ENCODE measurements around the gene FAM136A. TPM values are rescaled to one million over a fixed set of nuclear protein-coding genes. Genes with fewer than 3 reads are reported as not detected.

Gene FAM136A
- total and polyA plus RNA-seq, 8 donors: 5.3 to 49.8 (median 36.3) TPM

DNA sequence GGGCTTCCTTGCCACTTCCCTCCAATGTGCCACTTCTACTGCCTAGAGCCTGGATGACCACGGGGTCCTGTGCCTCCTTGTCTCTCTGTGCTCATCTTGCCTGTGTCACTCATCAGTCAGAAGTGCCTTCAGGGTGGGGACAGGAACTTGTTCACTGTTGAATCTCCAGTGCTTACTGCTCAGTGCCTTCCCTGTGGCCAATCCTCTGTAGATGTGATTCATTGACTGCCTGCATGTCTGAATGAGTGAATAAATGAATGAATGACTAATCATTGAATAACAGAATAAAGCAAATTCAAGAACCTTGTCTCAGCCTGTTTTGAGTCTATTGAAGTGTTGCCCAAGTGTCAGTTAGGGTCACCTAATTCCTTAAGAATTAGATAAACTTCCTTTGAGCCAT, 42.3 kb upstream of the FAM136A start:
- no peak for DNase-seq
- 36 to 48% (median 42%) methylated on average over 1 of the region's 1 CpG for WGBS, 5 donors
- Histone ChIP-seq H3K4me3 (no peak overlapping the region), H3K27me3 (peaks cover 0 to 34% (median 3%) of the 10 kb centered on the region in 3 donors), H3K9me3 (no peaks in the 10 kb centered on the region), H3K4me1 (no peaks in the 10 kb centered on the region), H3K27ac (no peak overlapping the region), H3K36me3 (no peaks in the 10 kb centered on the region)
- intact Hi-C loops (cut with DNase I; ENCODE audit: low total_unique reads): loop anchor here (5.0 to 10.0 kb wide), 2 partner anchors 273 to 301 kb away; no protein-coding TSS in a partner anchor
- no peak for TF ChIP-seq EP300 (IDR thresholded peaks at IDR 0.05)
- no peak for TF ChIP-seq POLR2AphosphoS5 (IDR thresholded peaks at IDR 0.05)
- TF ChIP-seq POLR2A (IDR thresholded peaks at IDR 0.05): no peak
- TF ChIP-seq CTCF (IDR thresholded peaks at IDR 0.05): no peak

- Histone ChIP-seq H3K27me3 (peaks cover 0 to 20% (median 0%) of the 10 kb centered on the region in 3 donors), H3K27ac (no peak overlapping the region), H3K9me3 (no peaks in the 10 kb centered on the region), H3K4me3 (no peak overlapping the region), H3K4me1 (no peaks in the 10 kb centered on the region), H3K36me3 (no peaks in the 10 kb centered on the region)
- DNase-seq: no peak
- intact Hi-C loops (cut with DNase I; ENCODE audit: low total_unique reads): loop anchor here (5.0 to 10.0 kb wide), 2 partner anchors 276 to 303 kb away; no protein-coding TSS in a partner anchor
- TF ChIP-seq EP300 (IDR thresholded peaks at IDR 0.05): no peak
- peak in 1 of 7 experiments; percentile 1 for TF ChIP-seq CTCF (IDR thresholded peaks at IDR 0.05)
- TF ChIP-seq POLR2A (IDR thresholded peaks at IDR 0.05): no peak
- TF ChIP-seq POLR2AphosphoS5 (IDR thresholded peaks at IDR 0.05): no peak
These were observed 39.6 kb upstream of the FAM136A start for GRCh38 chr2:70341477-70341765.

DNA sequence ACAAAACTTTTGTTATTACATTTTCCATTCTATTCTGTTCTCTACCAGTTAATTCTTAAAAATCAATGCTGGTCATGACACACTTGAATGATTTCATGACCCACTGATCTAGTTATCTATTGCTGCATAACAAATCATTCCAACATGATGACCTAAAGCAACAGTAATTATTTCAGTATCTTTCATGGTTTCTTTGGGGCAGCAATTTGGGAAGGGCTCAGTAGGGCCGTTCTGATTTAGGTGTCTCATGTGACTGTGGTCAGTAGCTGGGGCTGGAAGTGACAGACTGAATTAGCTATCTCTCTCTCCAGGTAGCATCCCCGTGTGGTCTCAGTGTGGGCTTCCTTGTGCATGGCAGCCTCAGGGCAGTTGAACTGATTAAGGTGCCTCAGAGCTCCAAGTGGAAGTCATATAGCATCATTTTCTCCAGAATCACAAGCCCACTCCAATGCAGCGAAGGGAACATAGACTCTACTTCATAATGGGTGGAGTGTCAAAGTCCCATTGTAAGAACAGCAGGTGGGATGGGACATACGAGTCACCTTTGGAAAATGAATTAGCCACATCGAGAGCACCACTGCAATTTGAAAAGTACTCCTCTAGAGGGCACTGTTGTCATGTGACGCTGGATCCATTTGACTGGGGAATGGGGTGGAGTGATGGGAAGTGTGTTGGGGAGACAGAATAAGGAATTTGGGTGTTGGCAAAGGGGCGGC, 39.1 kb upstream of the FAM136A start:
- intact Hi-C loops (cut with DNase I; ENCODE audit: low total_unique reads): loop anchor here (5.0 to 10.0 kb wide), 2 partner anchors 276 to 304 kb away; no protein-coding TSS in a partner anchor
- TF ChIP-seq CTCF (IDR thresholded peaks at IDR 0.05) (peak in 5 of 7 experiments; percentile 49 to 69 (median 64)), EP300 (IDR thresholded peaks at IDR 0.05) (no peak), POLR2AphosphoS5 (IDR thresholded peaks at IDR 0.05) (no peak), POLR2A (IDR thresholded peaks at IDR 0.05) (no peak)
- H3K36me3 ChIP-seq: no peaks in the 10 kb centered on the region
- peak in 1 of 2 donors; percentile 74 for DNase-seq
- WGBS, 5 donors: 3 to 9% (median 8%) methylated on average over 7 of the region's 7 CpGs
- H3K27ac ChIP-seq: no peak overlapping the region
- H3K9me3 ChIP-seq: no peaks in the 10 kb centered on the region
- no peaks in the 10 kb centered on the region for H3K4me1 ChIP-seq
- peaks cover 0 to 16% (median 0%) of the 10 kb centered on the region in 3 donors for H3K27me3 ChIP-seq
- no peak overlapping the region for H3K4me3 ChIP-seq

GRCh38 chr2:70340075-70340474, 38.2 kb upstream of the FAM136A start:
- intact Hi-C loops (cut with DNase I; ENCODE audit: low total_unique reads): loop anchor here (5.0 to 10.0 kb wide), 2 partner anchors 277 to 305 kb away; no protein-coding TSS in a partner anchor
- TF ChIP-seq EP300 (IDR thresholded peaks at IDR 0.05): no peak
- no peak for TF ChIP-seq POLR2A (IDR thresholded peaks at IDR 0.05)
- TF ChIP-seq POLR2AphosphoS5 (IDR thresholded peaks at IDR 0.05): no peak
- no peak for TF ChIP-seq CTCF (IDR thresholded peaks at IDR 0.05)
- Histone ChIP-seq H3K36me3 (no peaks in the 10 kb centered on the region), H3K4me3 (no peak overlapping the region), H3K9me3 (no peaks in the 10 kb centered on the region), H3K27ac (no peak overlapping the region), H3K4me1 (no peaks in the 10 kb centered on the region), H3K27me3 (peaks cover 0 to 17% (median 0%) of the 10 kb centered on the region in 3 donors)
- no peak for DNase-seq
- 54 to 71% (median 62%) methylated on average over 4 of the region's 4 CpGs for WGBS, 5 donors
